ENCODE data around the gene SEC22B. TPM values are rescaled to one million over a fixed set of nuclear protein-coding genes. Genes with fewer than 3 reads are reported as not detected.
"Not testable (repeated sequence)": the region's sequence is repeated elsewhere in the genome, so short reads cannot be mapped to it uniquely, and the experiment has no call there.

SEC22B gene
- polyA plus RNA-seq, 1 of the 3 experiments (the other 2 are of a cell fraction): 15.2 TPM

DNA sequence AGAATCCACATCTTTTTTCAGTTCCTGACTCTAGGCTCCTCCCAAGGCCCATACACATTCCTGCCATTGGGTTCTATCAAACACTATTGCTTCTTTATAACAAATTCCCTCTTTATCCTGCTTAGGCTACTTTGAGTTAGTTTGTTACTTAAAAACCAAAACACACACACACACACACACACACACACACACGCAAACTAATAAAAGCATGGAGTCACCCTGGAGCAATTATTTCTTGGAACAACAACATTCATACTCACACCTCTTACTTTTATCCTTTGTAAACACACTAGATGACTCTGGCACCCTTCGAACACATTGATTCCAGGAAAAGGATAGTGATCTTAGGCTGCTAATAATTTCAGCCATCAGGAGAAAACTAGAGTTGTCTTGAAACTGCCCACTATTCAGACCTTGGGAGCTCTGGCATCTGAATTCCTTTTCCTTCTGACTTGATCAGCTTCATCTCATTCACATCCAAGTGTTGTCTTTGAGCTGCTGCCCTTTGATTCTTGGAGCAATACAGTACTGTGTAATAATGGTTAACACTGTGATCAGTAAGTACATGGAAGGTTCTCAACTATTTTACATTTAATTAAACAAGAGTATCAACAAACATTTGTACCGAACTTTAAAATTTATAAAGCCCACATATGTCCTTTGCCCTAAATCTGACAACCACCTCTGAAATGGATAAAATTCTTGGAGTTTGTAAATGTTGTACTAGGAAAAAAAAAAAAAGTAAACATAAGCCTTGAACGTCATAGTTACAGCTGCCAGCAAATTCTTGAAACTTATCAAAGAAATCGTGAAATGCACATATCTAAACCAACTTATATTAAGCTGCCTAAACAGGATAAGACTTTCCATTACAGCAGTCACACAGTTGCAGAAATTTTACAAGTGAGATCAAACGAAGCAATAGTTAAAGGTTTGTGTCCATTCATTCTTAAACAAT is 2.8 kb upstream of the SEC22B start:
- peak overlapping the region; percentile 73; the same call in 1 of the 2 replicates for H2AFZ ChIP-seq (ENCODE audit: low read depth)
- no peaks in the 10 kb centered on the region for H3K27me3 ChIP-seq (ENCODE audit: insufficient read depth)
- H3K79me2 ChIP-seq (ENCODE audit: insufficient read depth): peaks cover 13% of the 10 kb centered on the region
- H3K36me3 ChIP-seq (replicated peaks in 1 of 2; ENCODE audit: control insufficient read depth in 1 of 2, insufficient read depth in 2 of 2, low read length in 1 of 2): no peaks in the 10 kb centered on the region
- no peaks in the 10 kb centered on the region for H3K9me3 ChIP-seq
- ChIA-PET CTCF (no interaction called here), POLR2A (no interaction called here)
- H3K27ac ChIP-seq (ENCODE audit: low read depth in 2 of 2, low read length in 1 of 2): peak overlapping the region; percentile 32 to 69; a peak in 3 of 4 replicates
- 70% methylated on average over 6 of the region's 6 CpGs for WGBS (ENCODE audit: low lambda C conversion rate)
- peak; percentile 3 for DNase-seq
- no peak overlapping the region for H3K4me3 ChIP-seq (ENCODE audit: low read depth in 2 of 2, low read length in 1 of 2)
- peaks cover 31% of the 10 kb centered on the region for H3F3A ChIP-seq (replicated peaks; ENCODE audit: insufficient read depth)
- no peak overlapping the region; the same call in 1 of the 2 replicates for H3K9ac ChIP-seq
- H3K4me2 ChIP-seq: peak overlapping the region; percentile 27; the same call in 1 of the 2 replicates
- no peak for TF ChIP-seq GATA2 (CRISPR knock-in tag; IDR thresholded peaks at IDR 0.05)
- TF ChIP-seq, protein P1, sequence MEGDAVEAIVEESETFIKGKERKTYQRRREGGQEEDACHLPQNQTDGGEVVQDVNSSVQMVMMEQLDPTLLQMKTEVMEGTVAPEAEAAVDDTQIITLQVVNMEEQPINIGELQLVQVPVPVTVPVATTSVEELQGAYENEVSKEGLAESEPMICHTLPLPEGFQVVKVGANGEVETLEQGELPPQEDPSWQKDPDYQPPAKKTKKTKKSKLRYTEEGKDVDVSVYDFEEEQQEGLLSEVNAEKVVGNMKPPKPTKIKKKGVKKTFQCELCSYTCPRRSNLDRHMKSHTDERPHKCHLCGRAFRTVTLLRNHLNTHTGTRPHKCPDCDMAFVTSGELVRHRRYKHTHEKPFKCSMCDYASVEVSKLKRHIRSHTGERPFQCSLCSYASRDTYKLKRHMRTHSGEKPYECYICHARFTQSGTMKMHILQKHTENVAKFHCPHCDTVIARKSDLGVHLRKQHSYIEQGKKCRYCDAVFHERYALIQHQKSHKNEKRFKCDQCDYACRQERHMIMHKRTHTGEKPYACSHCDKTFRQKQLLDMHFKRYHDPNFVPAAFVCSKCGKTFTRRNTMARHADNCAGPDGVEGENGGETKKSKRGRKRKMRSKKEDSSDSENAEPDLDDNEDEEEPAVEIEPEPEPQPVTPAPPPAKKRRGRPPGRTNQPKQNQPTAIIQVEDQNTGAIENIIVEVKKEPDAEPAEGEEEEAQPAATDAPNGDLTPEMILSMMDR (IDR thresholded peaks at IDR 0.05): 0 out of 2 replicates have a peak, but pooled peaks have one; percentile 16
- H3K4me1 ChIP-seq (ENCODE audit: control insufficient read depth in 1 of 2, insufficient read depth in 2 of 2, low read depth in 1 of 2, low read length in 1 of 2): peaks cover 0 to 9% of the 10 kb centered on the region in 2 experiments; a peak in 3 of 4 replicates
- H4K20me1 ChIP-seq (ENCODE audit: insufficient read depth): no peaks in the 10 kb centered on the region
- no peaks in the 10 kb centered on the region for H3K9me2 ChIP-seq

DNA sequence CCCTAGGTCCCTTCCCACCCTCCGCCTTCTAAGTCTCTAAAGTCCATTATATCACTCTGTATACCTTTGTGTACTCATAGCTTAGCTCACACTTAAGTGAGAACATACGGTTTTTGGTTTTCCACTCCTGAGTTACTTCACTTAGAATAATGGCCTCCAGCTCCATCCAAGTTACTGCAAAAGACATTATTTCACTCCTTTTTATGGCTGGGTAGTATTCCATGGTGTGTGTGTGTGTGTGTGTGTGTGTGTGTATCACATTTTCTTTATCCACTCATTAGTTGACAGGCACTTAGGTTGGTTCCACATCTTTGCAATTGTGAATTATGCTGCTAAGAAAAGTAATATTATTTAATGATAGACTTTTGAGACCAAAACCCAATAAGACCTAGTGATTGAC is 1.7 kb upstream of the SEC22B start:
- POLR2A ChIA-PET: interaction anchor here (0.7 kb wide), 1 partner anchor 441 kb away, joined by 3 read pairs; no protein-coding TSS in a partner anchor
- DNase-seq; H3K36me3 ChIP-seq (replicated peaks in 1 of 2; ENCODE audit: control insufficient read depth in 1 of 2, insufficient read depth in 2 of 2, low read length in 1 of 2); H3K9ac ChIP-seq; H3K27me3 ChIP-seq (ENCODE audit: insufficient read depth); H3K4me1 ChIP-seq (ENCODE audit: control insufficient read depth in 1 of 2, insufficient read depth in 2 of 2, low read depth in 1 of 2, low read length in 1 of 2); H4K20me1 ChIP-seq (ENCODE audit: insufficient read depth); H3K4me3 ChIP-seq (ENCODE audit: low read depth in 2 of 2, low read length in 1 of 2); H3K9me3 ChIP-seq; CTCF ChIA-PET; H3K4me2 ChIP-seq; H3K9me2 ChIP-seq; H2AFZ ChIP-seq (ENCODE audit: low read depth): not testable (repeated sequence)
- Histone ChIP-seq H3K27ac (ENCODE audit: low read depth in 2 of 2, low read length in 1 of 2) (0 out of 4 replicates have a peak overlapping the region, but pooled peaks of 1 of the 2 experiments have one; percentile 69), H3F3A (replicated peaks; ENCODE audit: insufficient read depth) (peaks cover 31% of the 10 kb centered on the region), H3K79me2 (ENCODE audit: insufficient read depth) (peaks cover 13% of the 10 kb centered on the region)
- WGBS (ENCODE audit: low lambda C conversion rate): 87% methylated on average over 2 of the region's 2 CpGs

DNA sequence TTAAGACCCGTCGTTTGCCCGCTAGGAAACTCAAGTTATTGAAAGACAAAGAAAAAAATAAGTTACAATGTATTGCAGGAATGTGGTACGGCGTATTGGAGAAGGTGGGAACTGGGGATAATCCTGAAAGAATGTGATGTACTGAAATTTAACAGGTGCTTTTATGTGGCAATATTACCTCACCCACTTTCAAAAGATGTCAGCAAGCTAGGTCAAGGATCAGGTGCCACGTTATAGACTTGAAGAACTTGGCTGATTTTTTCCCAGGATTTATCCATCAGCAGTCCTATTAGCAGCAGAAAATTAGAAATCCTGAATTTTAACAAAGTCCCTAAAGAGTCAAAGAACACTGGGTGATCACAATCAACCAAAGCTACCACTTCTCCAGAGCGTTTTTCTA is 632 bp downstream of the SEC22B start:
- H3K27ac ChIP-seq (ENCODE audit: low read depth in 2 of 2, low read length in 1 of 2): peak overlapping the region; percentile 91
- H3K4me2 ChIP-seq: peak overlapping the region; percentile 45
- WGBS (ENCODE audit: low lambda C conversion rate): 3% methylated on average over 7 of the region's 7 CpGs
- H3K27me3 ChIP-seq (ENCODE audit: insufficient read depth); H3K4me1 ChIP-seq (ENCODE audit: control insufficient read depth in 1 of 2, insufficient read depth in 2 of 2, low read depth in 1 of 2, low read length in 1 of 2); H3K9me3 ChIP-seq; H3K9me2 ChIP-seq; H4K20me1 ChIP-seq (ENCODE audit: insufficient read depth); H3K36me3 ChIP-seq (replicated peaks in 1 of 2; ENCODE audit: control insufficient read depth in 1 of 2, insufficient read depth in 2 of 2, low read length in 1 of 2); POLR2A ChIA-PET: not testable (repeated sequence)
- DNase-seq: peak; percentile 3
- peaks cover 31% of the 10 kb centered on the region for H3F3A ChIP-seq (replicated peaks; ENCODE audit: insufficient read depth)
- H3K4me3 ChIP-seq (ENCODE audit: low read depth in 2 of 2, low read length in 1 of 2): peak overlapping the region; percentile 72 to 97
- H2AFZ ChIP-seq (ENCODE audit: low read depth): peak overlapping the region; percentile 98
- peak overlapping the region; percentile 88 for H3K9ac ChIP-seq
- CTCF ChIA-PET: interaction anchor here (1.2 kb wide), 1 partner anchor 227 kb away, joined by 3 read pairs; no protein-coding TSS in a partner anchor
- peaks cover 13% of the 10 kb centered on the region for H3K79me2 ChIP-seq (ENCODE audit: insufficient read depth)

DNA sequence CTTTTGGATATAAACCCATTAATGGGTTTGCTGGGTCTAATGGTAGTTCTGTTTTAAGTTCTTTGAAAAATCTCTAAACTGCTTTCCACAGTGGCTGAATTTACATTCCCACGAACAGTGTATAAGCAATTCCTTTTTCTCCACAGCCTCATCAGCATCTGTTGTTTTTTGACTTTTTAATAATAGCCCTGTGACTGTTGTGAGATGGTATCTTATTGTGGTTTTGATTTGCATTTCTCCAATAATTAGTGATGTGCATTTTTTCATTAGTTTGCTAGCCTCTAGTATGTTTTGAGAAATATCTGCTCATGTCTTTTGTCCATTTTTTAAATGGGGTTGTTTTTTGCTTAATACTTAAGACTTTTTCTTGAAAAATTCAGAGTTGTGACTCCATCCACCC is 11.6 kb downstream of the SEC22B start:
- POLR2A ChIA-PET; H2AFZ ChIP-seq (ENCODE audit: low read depth); H3K27me3 ChIP-seq (ENCODE audit: insufficient read depth); H3K9me2 ChIP-seq; DNase-seq; H4K20me1 ChIP-seq (ENCODE audit: insufficient read depth); H3K27ac ChIP-seq (ENCODE audit: low read depth in 2 of 2, low read length in 1 of 2); H3K9ac ChIP-seq; H3K4me3 ChIP-seq (ENCODE audit: low read depth in 2 of 2, low read length in 1 of 2); H3K36me3 ChIP-seq (replicated peaks in 1 of 2; ENCODE audit: control insufficient read depth in 1 of 2, insufficient read depth in 2 of 2, low read length in 1 of 2); H3K79me2 ChIP-seq (ENCODE audit: insufficient read depth); H3K9me3 ChIP-seq; CTCF ChIA-PET; H3F3A ChIP-seq (replicated peaks; ENCODE audit: insufficient read depth); H3K4me1 ChIP-seq (ENCODE audit: control insufficient read depth in 1 of 2, insufficient read depth in 2 of 2, low read depth in 1 of 2, low read length in 1 of 2); H3K4me2 ChIP-seq: not testable (repeated sequence)
- 100% methylated on average over 1 of the region's 1 CpG for WGBS (ENCODE audit: low lambda C conversion rate)

DNA sequence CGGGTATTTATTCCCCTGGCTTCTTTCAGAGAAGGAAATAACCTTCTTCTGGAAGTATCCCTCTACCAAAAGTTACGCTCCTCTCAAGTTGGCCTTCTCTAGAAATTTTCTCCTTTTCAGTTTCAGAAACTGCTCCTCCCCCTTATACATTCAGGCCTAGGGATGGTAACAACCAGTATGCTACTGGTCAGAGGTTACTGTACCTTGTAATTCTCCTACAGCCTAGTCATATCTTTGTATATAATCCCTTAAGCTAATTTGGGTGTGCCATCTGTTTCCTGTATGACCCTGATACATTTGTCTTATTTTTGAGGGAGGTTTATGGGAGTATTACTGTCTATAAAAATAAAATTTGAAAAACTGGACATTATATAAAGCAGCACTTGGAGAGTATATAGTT is 14.3 kb downstream of the SEC22B start:
- H3K9ac ChIP-seq; H3K4me1 ChIP-seq (ENCODE audit: control insufficient read depth in 1 of 2, insufficient read depth in 2 of 2, low read depth in 1 of 2, low read length in 1 of 2); POLR2A ChIA-PET; DNase-seq; H3F3A ChIP-seq (replicated peaks; ENCODE audit: insufficient read depth); H3K9me2 ChIP-seq; H3K9me3 ChIP-seq; H2AFZ ChIP-seq (ENCODE audit: low read depth); H3K4me2 ChIP-seq; H4K20me1 ChIP-seq (ENCODE audit: insufficient read depth); H3K27me3 ChIP-seq (ENCODE audit: insufficient read depth); H3K4me3 ChIP-seq (ENCODE audit: low read depth in 2 of 2, low read length in 1 of 2); H3K79me2 ChIP-seq (ENCODE audit: insufficient read depth); H3K27ac ChIP-seq (ENCODE audit: low read depth in 2 of 2, low read length in 1 of 2); CTCF ChIA-PET; H3K36me3 ChIP-seq (replicated peaks in 1 of 2; ENCODE audit: control insufficient read depth in 1 of 2, insufficient read depth in 2 of 2, low read length in 1 of 2): not testable (repeated sequence)
- no CpG with 5 or more reads among the region's 2 CpGs for WGBS (ENCODE audit: low lambda C conversion rate)
